CD4-positive, alpha-beta T cell (primary cell): Measurements from ENCODE around the gene SEMA4D. TPM values are rescaled to one million over a fixed set of nuclear protein-coding genes. Genes with fewer than 3 reads are reported as not detected.

Experiments
- ATAC-seq: fragments of 200-7000 bp; cut with Tn5 transposase; one replicate; pipeline ENCODE4 v1.10.0; 2022; ENCODE audit warnings: mild to moderate bottlenecking; ENCODE audit not compliant: poor library complexity
- CTCF ChIA-PET: fragments of 350-600 bp; sonication (Branson Sonifier 250); formaldehyde crosslinking; loops from one replicate; lab custom pipeline; 2021; ENCODE audit warnings: antibody characterized with exemption, inconsistent platforms; lab: Charles Lee
- POLR2A ChIA-PET: fragments of 350-600 bp; sonication (Branson Sonifier 250); formaldehyde crosslinking; loops from one replicate; lab custom pipeline; 2021; ENCODE audit warnings: antibody characterized with exemption, inconsistent platforms; lab: Charles Lee
- DNase-seq, 14 experiments: peaks; one replicate each; pipeline ENCODE4 v3.0.0-alpha.2; 2013 to 2020; ENCODE audit warnings: mixed read lengths in 2 of 14
- H3K27ac ChIP-seq, 2 donors: one replicate each; pipeline versions ENCODE4 v1.5.1 to v1.7.0; 2013; ENCODE audit warnings: low read length in 2 of 2, low read depth in 1 of 2, mild to moderate bottlenecking in 1 of 2
- H3K27me3 ChIP-seq, 2 experiments: 1 replicate in 1 of 2; 2 replicates in 1 of 2; pipeline versions ENCODE4 v1.6.1 to v1.7.0; 2013; ENCODE audit warnings: low read length in 2 of 2, control low read depth in 1 of 2, mild to moderate bottlenecking in 1 of 2, moderate library complexity in 1 of 2; ENCODE audit not compliant: insufficient read depth in 2 of 2, control insufficient read depth in 1 of 2
- H3K36me3 ChIP-seq: one replicate; pipeline ENCODE4 v1.6.1; 2013; ENCODE audit warnings: low read length, control low read depth; ENCODE audit not compliant: insufficient read depth
- H3K4me1 ChIP-seq: one replicate; pipeline ENCODE4 v1.6.1; 2013; ENCODE audit warnings: low read length, control low read depth; ENCODE audit not compliant: insufficient read depth
- H3K4me3 ChIP-seq: one replicate; pipeline ENCODE4 v1.5.1; 2013; ENCODE audit warnings: mild to moderate bottlenecking, low read length, moderate library complexity
- H3K9me3 ChIP-seq, 2 experiments: 1 replicate in 1 of 2; 2 replicates in 1 of 2; pipeline versions ENCODE4 v1.6.1 to v1.7.0; 2013; ENCODE audit warnings: low read length in 2 of 2, mild to moderate bottlenecking in 2 of 2, control low read depth in 1 of 2, moderate library complexity in 1 of 2; ENCODE audit not compliant: control insufficient read depth in 1 of 2, insufficient read depth in 1 of 2
- H3K27ac Mint-ChIP-seq: one replicate; pipeline ENCODE4 v1.8.0; 2020; ENCODE audit warnings: mixed read lengths
- H3K27me3 Mint-ChIP-seq: one replicate; pipeline ENCODE4 v1.8.0; 2021; ENCODE audit warnings: mixed read lengths
- H3K36me3 Mint-ChIP-seq: one replicate; pipeline ENCODE4 v1.8.0; 2021; ENCODE audit warnings: low read depth, mixed read lengths
- H3K4me1 Mint-ChIP-seq: one replicate; pipeline ENCODE4 v1.8.0; 2021; ENCODE audit warnings: low read depth, mixed read lengths
- H3K4me3 Mint-ChIP-seq: one replicate; pipeline ENCODE4 v1.8.0; 2020; ENCODE audit warnings: mild to moderate bottlenecking, mixed read lengths
- H3K9me3 Mint-ChIP-seq: one replicate; pipeline ENCODE4 v1.8.0; 2020; ENCODE audit warnings: mixed read lengths
- intact Hi-C, 2 experiments: fragments of 100-400 bp; cut with DNase I in 1 of 2; cut with micrococcal nuclease in 1 of 2; formaldehyde crosslinking; loops; one replicate each; pipeline versions ENCODE4 v1.15.1 to v1.9.0; 2023 to 2025; cut with DNase I, micrococcal nuclease
- total RNA-seq, 174 experiments: library from RNA in 2 of 174; stranded (reverse) in 2 of 174; gene quantifications; one replicate each; pipeline ENCODE4 v1.2.3 and lab custom pipeline; 2021 to 2026
- TF ChIP-seq, protein P1 (sequence below): fragments of 200-600 bp; IDR thresholded peaks from one replicate; pipeline ENCODE4 v1.8.0; 2022; ENCODE audit warnings: antibody characterized with exemption, mild to moderate bottlenecking

SEMA4D gene
- total RNA-seq, 2 experiments from 2014 or later, result 399 to 430 TPM

DNA sequence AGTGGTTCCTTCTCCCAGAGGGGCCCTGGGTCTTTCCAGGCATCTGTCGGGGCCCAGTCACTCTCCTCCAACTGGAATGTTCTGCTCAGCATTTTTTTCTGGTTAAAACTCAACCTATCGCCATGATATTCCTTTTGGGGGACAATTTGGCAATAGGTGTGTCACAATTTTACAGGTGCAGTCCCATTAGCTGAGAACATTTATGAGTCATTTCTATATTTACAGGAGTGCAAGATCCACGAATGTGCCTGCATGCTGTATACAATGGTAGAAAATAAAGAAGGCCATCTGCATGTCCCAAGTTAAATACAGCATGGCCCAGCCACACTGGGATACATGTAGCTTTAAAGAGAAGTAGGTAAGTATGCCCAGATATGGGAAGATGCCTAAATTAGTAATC lies 28.8 kb upstream of the SEMA4D start:
- ChIA-PET CTCF (interaction anchor here (1.0 kb wide), 2 partner anchors 22 to 90 kb away, joined by 3 to 8 read pairs; no protein-coding TSS in a partner anchor), POLR2A (interaction anchor here (0.9 to 1.3 kb wide), 4 partner anchors 8 to 59 kb away, joined by 3 to 4 read pairs (median 3); no protein-coding TSS in a partner anchor)
- Histone ChIP-seq H3K4me3 (no peak overlapping the region), H3K4me1 (peaks cover 99% of the 10 kb centered on the region), H3K27me3 (no peaks in the 10 kb centered on the region), H3K27ac (no peak overlapping the region), H3K9me3 (peaks cover 0 to 3% of the 10 kb centered on the region in 2 experiments), H3K36me3 (no peaks in the 10 kb centered on the region)
- Mint-ChIP-seq H3K4me1 (peaks cover 95% of the 10 kb centered on the region), H3K27me3 (no peaks in the 10 kb centered on the region), H3K27ac (peak overlapping the region; percentile 94), H3K4me3 (no peak overlapping the region), H3K36me3 (no peaks in the 10 kb centered on the region), H3K9me3 (no peaks in the 10 kb centered on the region)
- ATAC-seq (no peak), DNase-seq (no peak)
- TF ChIP-seq, protein P1, sequence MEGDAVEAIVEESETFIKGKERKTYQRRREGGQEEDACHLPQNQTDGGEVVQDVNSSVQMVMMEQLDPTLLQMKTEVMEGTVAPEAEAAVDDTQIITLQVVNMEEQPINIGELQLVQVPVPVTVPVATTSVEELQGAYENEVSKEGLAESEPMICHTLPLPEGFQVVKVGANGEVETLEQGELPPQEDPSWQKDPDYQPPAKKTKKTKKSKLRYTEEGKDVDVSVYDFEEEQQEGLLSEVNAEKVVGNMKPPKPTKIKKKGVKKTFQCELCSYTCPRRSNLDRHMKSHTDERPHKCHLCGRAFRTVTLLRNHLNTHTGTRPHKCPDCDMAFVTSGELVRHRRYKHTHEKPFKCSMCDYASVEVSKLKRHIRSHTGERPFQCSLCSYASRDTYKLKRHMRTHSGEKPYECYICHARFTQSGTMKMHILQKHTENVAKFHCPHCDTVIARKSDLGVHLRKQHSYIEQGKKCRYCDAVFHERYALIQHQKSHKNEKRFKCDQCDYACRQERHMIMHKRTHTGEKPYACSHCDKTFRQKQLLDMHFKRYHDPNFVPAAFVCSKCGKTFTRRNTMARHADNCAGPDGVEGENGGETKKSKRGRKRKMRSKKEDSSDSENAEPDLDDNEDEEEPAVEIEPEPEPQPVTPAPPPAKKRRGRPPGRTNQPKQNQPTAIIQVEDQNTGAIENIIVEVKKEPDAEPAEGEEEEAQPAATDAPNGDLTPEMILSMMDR, result no peak
- intact Hi-C loops, result loop anchor here in 1 of 2 experiments (10.0 kb wide), 1 partner anchor 212 kb away; the partner anchor contains the start of genes CKS2 and SECISBP2

DNA sequence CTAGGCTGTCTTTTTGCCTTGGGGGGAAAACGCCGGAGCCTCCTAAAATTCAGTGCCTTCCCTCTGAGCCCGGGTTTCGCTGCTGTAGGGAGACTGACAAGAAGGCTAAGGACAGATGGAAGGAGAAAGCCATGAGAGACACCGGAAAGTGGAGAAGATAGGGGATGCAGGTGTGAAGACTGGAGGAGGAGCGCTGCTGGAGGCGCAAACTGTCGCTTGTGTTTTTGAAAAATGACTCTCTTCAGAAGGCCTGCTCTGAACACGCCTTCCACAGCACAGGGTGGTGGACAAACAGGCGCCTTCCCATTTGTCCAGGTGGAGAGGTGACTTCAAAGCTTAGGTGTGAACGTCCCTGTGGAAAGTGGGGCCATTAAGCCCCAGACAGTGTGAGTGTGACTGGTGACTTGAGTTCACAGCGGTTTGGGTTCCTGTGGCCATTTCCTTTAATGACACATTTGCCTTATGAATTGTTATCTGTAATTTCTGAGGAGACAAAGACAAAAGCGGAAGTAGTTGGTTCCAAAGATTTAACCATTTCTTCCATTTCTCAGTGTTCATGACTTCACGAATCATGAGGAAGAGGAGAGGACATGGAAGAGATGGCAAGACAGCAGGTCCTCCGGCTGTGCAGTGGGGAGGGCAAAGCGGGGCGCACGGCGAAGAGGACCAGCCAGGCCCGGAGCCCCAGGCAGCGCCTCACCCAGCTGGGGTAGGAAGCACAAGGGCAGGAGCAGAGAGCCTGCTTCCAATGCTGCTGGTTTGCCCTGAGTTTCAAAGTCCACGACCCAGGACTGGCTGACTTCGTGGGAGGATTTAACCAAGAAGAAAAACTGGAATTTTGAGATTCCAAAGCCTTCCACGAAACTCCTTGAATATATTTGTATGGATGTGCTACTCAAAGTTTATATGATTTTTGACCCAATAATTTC lies 27.8 kb upstream of the SEMA4D start:
- Mint-ChIP-seq H3K27ac (peak overlapping the region; percentile 94), H3K4me1 (peaks cover 93% of the 10 kb centered on the region), H3K36me3 (no peaks in the 10 kb centered on the region), H3K27me3 (no peaks in the 10 kb centered on the region), H3K4me3 (no peak overlapping the region), H3K9me3 (no peaks in the 10 kb centered on the region)
- H3K9me3 ChIP-seq, result peaks cover 0 to 3% of the 10 kb centered on the region in 2 experiments
- H3K27ac ChIP-seq, result peak overlapping the region; percentile 81 to 94
- H3K4me1 ChIP-seq, result peaks cover 99% of the 10 kb centered on the region
- CTCF ChIA-PET, result interaction anchor here (1.0 to 2.5 kb wide), 2 partner anchors 23 kb away, joined by 8 to 14 read pairs; no protein-coding TSS in a partner anchor
- H3K36me3 ChIP-seq, result no peaks in the 10 kb centered on the region
- DNase-seq, result peak in 3 of 14 experiments; percentile 38 to 53 (median 39)
- H3K4me3 ChIP-seq, result no peak overlapping the region
- intact Hi-C loops, result loop anchor here in 1 of 2 experiments (10.0 kb wide), 1 partner anchor 211 kb away; the partner anchor contains the start of genes CKS2 and SECISBP2
- TF ChIP-seq, protein P1, result no peak
- ATAC-seq, result no peak
- POLR2A ChIA-PET, result interaction anchor here (1.0 to 4.2 kb wide), 4 partner anchors 12 to 23 kb away, joined by 3 to 46 read pairs (median 4); no protein-coding TSS in a partner anchor
- no peaks in the 10 kb centered on the region for H3K27me3 ChIP-seq

DNA sequence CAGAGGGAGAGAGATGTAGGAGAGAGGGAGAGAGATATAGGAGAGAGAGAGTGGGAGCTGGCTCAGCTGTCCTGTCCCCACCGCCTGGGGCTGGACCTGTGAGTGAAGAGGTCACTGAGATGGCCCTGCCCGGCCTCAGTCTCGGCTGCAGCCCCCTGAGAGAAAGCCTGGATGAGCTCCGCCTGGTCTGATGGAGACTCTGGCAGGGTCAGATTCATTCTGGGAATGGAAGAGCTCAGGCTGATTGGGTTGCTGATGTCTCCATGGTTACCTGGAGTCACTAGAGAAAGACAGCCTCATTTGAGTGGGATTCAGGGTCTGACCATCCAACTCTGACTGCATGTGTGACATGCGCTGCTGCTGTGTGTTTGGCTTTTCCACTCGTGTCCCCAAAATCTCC lies 27.1 kb upstream of the SEMA4D start:
- TF ChIP-seq, protein P1, result no peak
- Histone ChIP-seq H3K9me3 (no peaks in the 10 kb centered on the region), H3K4me3 (no peak overlapping the region), H3K36me3 (no peaks in the 10 kb centered on the region), H3K4me1 (peaks cover 99% of the 10 kb centered on the region), H3K27me3 (no peaks in the 10 kb centered on the region), H3K27ac (peak overlapping the region; percentile 81 to 94)
- Mint-ChIP-seq H3K4me3 (peak overlapping the region; percentile 40), H3K27me3 (no peaks in the 10 kb centered on the region), H3K4me1 (peaks cover 93% of the 10 kb centered on the region), H3K36me3 (no peaks in the 10 kb centered on the region), H3K9me3 (no peaks in the 10 kb centered on the region), H3K27ac (peak overlapping the region; percentile 94)
- ChIA-PET CTCF (interaction anchor here (2.5 to 3.1 kb wide), 2 partner anchors 12 to 24 kb away, joined by 8 to 14 read pairs; no protein-coding TSS in a partner anchor), POLR2A (interaction anchor here (1.0 to 4.2 kb wide), 4 partner anchors 13 to 41 kb away, joined by 3 to 46 read pairs (median 6); no protein-coding TSS in a partner anchor)
- intact Hi-C loops, result loop anchor here in 1 of 2 experiments (1.0 to 10.0 kb wide), 3 partner anchors 23 to 210 kb away; partner anchors contain the start of genes CKS2 and SECISBP2
- ATAC-seq (no peak), DNase-seq (no peak)
